GM12865 (cell line): Measurements from ENCODE around the gene PPFIA1.

Experiments used
- DNase-seq: peaks from one replicate; pipeline ENCODE4 v3.0.0; 2010; ENCODE audit warnings: low read depth
- H3K4me3 ChIP-seq: 2 replicates; pipeline ENCODE4 v1.5.1; 2011; ENCODE audit warnings: mild to moderate bottlenecking, low read depth, low read length, control low read depth
- CTCF ChIP-seq: IDR thresholded peaks from 2 replicates; pipeline ENCODE4 v1.5.1; 2011; ENCODE audit warnings: low read length, control low read depth, low read depth, inconsistent platforms; ENCODE audit not compliant: insufficient read depth; ENCODE audit errors: missing control alignments

PPFIA1 gene

GRCh38 chr11:70334351-70334995 is 64.0 kb downstream of the PPFIA1 start:
- DNase-seq, result no peak
- no peak overlapping the region for H3K4me3 ChIP-seq
- TF ChIP-seq CTCF, result no peak

GRCh38 chr11:70335511-70335910 is 65.0 kb downstream of the PPFIA1 start:
- DNase-seq, result no peak
- no peak overlapping the region for H3K4me3 ChIP-seq
- TF ChIP-seq CTCF, result no peak

DNA sequence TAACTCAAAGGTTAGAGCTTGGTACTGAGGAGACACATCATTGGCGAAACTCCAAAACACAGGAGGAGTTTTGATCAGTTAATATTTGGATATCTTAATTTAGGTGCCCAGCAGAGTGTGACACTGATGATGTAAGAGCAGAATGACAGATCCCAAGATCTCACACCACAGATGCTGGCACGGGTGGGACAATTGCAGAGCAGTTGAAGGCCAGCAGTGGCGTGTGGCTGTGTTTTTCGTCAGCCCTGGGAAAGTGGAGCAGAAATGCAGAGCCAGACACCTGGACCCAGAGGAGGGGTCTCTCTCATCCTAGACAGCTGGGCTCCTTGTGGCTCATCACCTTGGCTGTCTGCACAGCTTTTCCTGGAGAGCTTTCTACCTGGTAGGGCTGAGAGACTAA is 68.1 kb downstream of the PPFIA1 start:
- no peak for DNase-seq
- no peak overlapping the region for H3K4me3 ChIP-seq
- no peak for TF ChIP-seq CTCF

GRCh38 chr11:70339066-70339465 is 68.6 kb downstream of the PPFIA1 start:
- no peak for DNase-seq
- no peak overlapping the region for H3K4me3 ChIP-seq
- TF ChIP-seq CTCF, result no peak

GRCh38 chr11:70341881-70342429 is 71.5 kb downstream of the PPFIA1 start:
- no peak for DNase-seq
- no peak for TF ChIP-seq CTCF
- H3K4me3 ChIP-seq, result no peak overlapping the region

GRCh38 chr11:70343636-70344035 is 73.1 kb downstream of the PPFIA1 start:
- DNase-seq, result no peak
- TF ChIP-seq CTCF, result no peak

GRCh38 chr11:70348191-70348590 is 77.7 kb downstream of the PPFIA1 start:
- no peak for DNase-seq
- TF ChIP-seq CTCF, result no peak
- H3K4me3 ChIP-seq, result no peak overlapping the region

More at GRCh38 chr11:70343636-70344035, 73.1 kb downstream of the PPFIA1 start:
- H3K4me3 ChIP-seq, result no peak overlapping the region
